Liver (tissue), 9 donors: ENCODE results near the gene DR1. TPM values are rescaled to one million over a fixed set of nuclear protein-coding genes. Genes with fewer than 3 reads are reported as not detected.

Experiments used
- DNase-seq: peaks from one replicate; pipeline ENCODE4 v3.0.0-alpha.2; 2017; ENCODE audit warnings: low spot score
- H3K27ac ChIP-seq, 2 donors: one replicate each; pipeline ENCODE4 v1.7.0; 2013; ENCODE audit warnings: inconsistent platforms in 2 of 2, low read length in 2 of 2, control low read depth in 1 of 2, low read depth in 1 of 2, mild to moderate bottlenecking in 1 of 2
- H3K27me3 ChIP-seq, 4 donors: one replicate each; pipeline versions ENCODE4 v1.6.1 to v1.7.0; 2013; ENCODE audit warnings: low read length in 3 of 4, inconsistent platforms in 1 of 4, mild to moderate bottlenecking in 1 of 4, moderate library complexity in 1 of 4; ENCODE audit not compliant: control insufficient read depth in 4 of 4, insufficient read depth in 4 of 4
- H3K36me3 ChIP-seq, 4 donors: one replicate each; pipeline versions ENCODE4 v1.6.1 to v1.7.0; 2013; ENCODE audit warnings: low read length in 3 of 4, mild to moderate bottlenecking in 3 of 4, low read depth in 1 of 4, moderate library complexity in 1 of 4; ENCODE audit not compliant: control insufficient read depth in 4 of 4, insufficient read depth in 3 of 4
- H3K4me1 ChIP-seq, 4 donors: one replicate each; pipeline versions ENCODE4 v1.6.1 to v1.7.0; 2013; ENCODE audit warnings: low read length in 3 of 4, mild to moderate bottlenecking in 3 of 4, moderate library complexity in 1 of 4; ENCODE audit not compliant: control insufficient read depth in 4 of 4, insufficient read depth in 4 of 4
- H3K4me3 ChIP-seq, 3 donors: one replicate each; pipeline versions ENCODE4 v1.6.1 to v1.7.0; 2013; ENCODE audit warnings: low read length in 3 of 3, control low read depth in 1 of 3, low read depth in 1 of 3, mild to moderate bottlenecking in 1 of 3
- H3K9ac ChIP-seq, 2 donors: one replicate each; pipeline ENCODE4 v1.7.0; 2013; ENCODE audit warnings: low read length in 2 of 2, mild to moderate bottlenecking in 2 of 2, moderate library complexity in 2 of 2, control low read depth in 1 of 2, low read depth in 1 of 2
- H3K9me3 ChIP-seq, 4 donors: one replicate each; pipeline versions ENCODE4 v1.6.1 to v1.7.0; 2013; ENCODE audit warnings: low read length in 3 of 4; ENCODE audit not compliant: control insufficient read depth in 4 of 4
- EGR1 ChIP-seq, 2 donors: IDR thresholded peaks; 2 replicates each; pipeline ENCODE4 v1.6.1; 2016 to 2018; ENCODE audit warnings: antibody characterized with exemption in 2 of 2, low read depth in 2 of 2
- FOXA1 ChIP-seq: IDR thresholded peaks from 2 replicates; pipeline ENCODE4 v1.6.1; 2016; ENCODE audit warnings: antibody characterized with exemption
- FOXA2 ChIP-seq: IDR thresholded peaks from 2 replicates; pipeline ENCODE4 v1.6.1; 2016; ENCODE audit warnings: antibody characterized with exemption
- GABPA ChIP-seq, 2 donors: IDR thresholded peaks in 1 of 2; conservative IDR thresholded peaks in 1 of 2; 2 replicates each; pipeline ENCODE4 v1.6.1; 2016; ENCODE audit warnings: antibody characterized with exemption in 2 of 2, mild to moderate bottlenecking in 1 of 2, moderate library complexity in 1 of 2
- HNF4A ChIP-seq, 2 donors: conservative IDR thresholded peaks; 2 replicates each; pipeline ENCODE4 v1.6.1; 2016; ENCODE audit warnings: antibody characterized with exemption in 2 of 2, mild to moderate bottlenecking in 2 of 2
- HNF4G ChIP-seq: IDR thresholded peaks from 2 replicates; pipeline ENCODE4 v1.6.1; 2016; ENCODE audit warnings: antibody characterized with exemption
- JUND ChIP-seq, 2 donors: IDR thresholded peaks; 2 replicates each; pipeline ENCODE4 v1.6.1; 2016; ENCODE audit warnings: antibody characterized with exemption in 2 of 2
- NR2F2 ChIP-seq: IDR thresholded peaks from 2 replicates; pipeline ENCODE4 v1.6.1; 2016; ENCODE audit warnings: antibody characterized with exemption
- RAD21 ChIP-seq, 2 donors: IDR thresholded peaks; 2 replicates each; pipeline ENCODE4 v1.6.1; 2016; ENCODE audit warnings: antibody characterized with exemption in 2 of 2, mild to moderate bottlenecking in 2 of 2
- RXRA ChIP-seq, 2 donors: IDR thresholded peaks; 2 replicates each; pipeline ENCODE4 v1.6.1; 2017 to 2018; ENCODE audit warnings: antibody characterized with exemption in 2 of 2, mild to moderate bottlenecking in 1 of 2
- SP1 ChIP-seq: IDR thresholded peaks from 2 replicates; pipeline ENCODE4 v1.6.1; 2018; ENCODE audit warnings: antibody characterized with exemption, mild to moderate bottlenecking
- TAF1 ChIP-seq: conservative IDR thresholded peaks from 2 replicates; pipeline ENCODE4 v1.6.1; 2016; ENCODE audit warnings: antibody characterized with exemption, mild to moderate bottlenecking
- YY1 ChIP-seq: IDR thresholded peaks from 2 replicates; pipeline ENCODE4 v1.6.1; 2016; ENCODE audit warnings: antibody characterized with exemption, mild to moderate bottlenecking
- WGBS: extraction: QIAGEN DNeasy Blood & Tissue Kit; methylation state at CpG from one replicate; pipeline ENCODE4 v1.1.7; 2013; 5-methylcytosine and 5-hydroxymethylcytosine counted together
- polyA plus RNA-seq, 2 donors: library from polyadenylated mRNA; stranded (reverse) in 1 of 2; unstranded in 1 of 2; fragments of 200-250 nt in 1 of 2; fragments of >200 nt in 1 of 2; fragmentation: Nextera tagmentation in 1 of 2; extraction: Ambion mirVana in 1 of 2; gene quantifications; one replicate each; pipeline versions ENCODE4 v1.2.1 to v1.2.3, GENCODE V29; 2013 to 2015
- total RNA-seq, 2 donors: library from RNA; depleted of rRNA; stranded (reverse); fragments of >200 nt; gene quantifications; one replicate each; pipeline ENCODE4 v1.2.3, GENCODE V29; 2014
- TF ChIP-seq, protein P1 (sequence below): IDR thresholded peaks from 2 replicates; pipeline ENCODE4 v1.6.1; 2016; ENCODE audit warnings: antibody characterized with exemption
- TF ChIP-seq, protein P2 (sequence below): IDR thresholded peaks from 2 replicates; pipeline ENCODE4 v1.6.1; 2016; ENCODE audit warnings: antibody characterized with exemption
- TF ChIP-seq, protein P3 (sequence below): IDR thresholded peaks from 2 replicates; pipeline ENCODE4 v1.6.1; 2016; ENCODE audit warnings: antibody characterized with exemption, mild to moderate bottlenecking
- donor health status: healthy.
- donor health status: healthy.
- donor health status: healthy.
- donor health status: healthy.
- donor health status: healthy.

The DR1 gene
- total and polyA plus RNA-seq, 4 donors, result 9.4 to 20.5 (median 12.2) TPM

DNA sequence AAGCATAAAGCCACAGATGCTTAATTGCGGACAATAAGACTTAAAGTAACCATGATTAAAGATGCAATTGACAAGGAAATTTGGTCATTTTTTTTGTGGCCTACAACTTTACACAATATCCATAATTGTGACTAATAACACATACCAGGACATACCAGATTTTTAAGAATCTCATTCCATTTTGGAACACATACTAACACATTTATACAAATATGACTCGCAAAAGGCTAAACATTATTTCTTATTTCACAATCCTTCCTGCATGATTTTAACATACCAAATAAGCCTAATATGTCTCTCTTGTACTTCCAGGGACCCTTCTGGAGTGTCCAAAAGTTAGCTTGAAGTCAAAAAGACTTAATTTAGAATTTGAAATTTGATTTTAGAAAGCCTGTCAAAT, 48.8 kb downstream of the DR1 start:
- Histone ChIP-seq H3K9me3 (no peaks in the 10 kb centered on the region), H3K4me3 (no peak overlapping the region), H3K4me1 (no peaks in the 10 kb centered on the region), H3K36me3 (no peaks in the 10 kb centered on the region), H3K9ac (no peak overlapping the region), H3K27ac (no peak overlapping the region), H3K27me3 (no peaks in the 10 kb centered on the region)
- DNase-seq, result no peak
- TF ChIP-seq JUND (IDR thresholded peaks at IDR 0.05), result no peak
- TF ChIP-seq YY1, result no peak
- TF ChIP-seq, protein P1, sequence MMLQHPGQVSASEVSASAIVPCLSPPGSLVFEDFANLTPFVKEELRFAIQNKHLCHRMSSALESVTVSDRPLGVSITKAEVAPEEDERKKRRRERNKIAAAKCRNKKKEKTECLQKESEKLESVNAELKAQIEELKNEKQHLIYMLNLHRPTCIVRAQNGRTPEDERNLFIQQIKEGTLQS, result no peak
- TF ChIP-seq HNF4A (conservative IDR thresholded peaks at IDR 0.05), result no peak
- TF ChIP-seq EGR1 (IDR thresholded peaks at IDR 0.05; ENCODE audit: low read depth in 2 of 2), result no peak
- TF ChIP-seq, protein P2, sequence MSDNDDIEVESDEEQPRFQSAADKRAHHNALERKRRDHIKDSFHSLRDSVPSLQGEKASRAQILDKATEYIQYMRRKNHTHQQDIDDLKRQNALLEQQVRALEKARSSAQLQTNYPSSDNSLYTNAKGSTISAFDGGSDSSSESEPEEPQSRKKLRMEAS, result no peak
- no peak for TF ChIP-seq SP1
- TF ChIP-seq NR2F2, result no peak
- TF ChIP-seq, protein P3, sequence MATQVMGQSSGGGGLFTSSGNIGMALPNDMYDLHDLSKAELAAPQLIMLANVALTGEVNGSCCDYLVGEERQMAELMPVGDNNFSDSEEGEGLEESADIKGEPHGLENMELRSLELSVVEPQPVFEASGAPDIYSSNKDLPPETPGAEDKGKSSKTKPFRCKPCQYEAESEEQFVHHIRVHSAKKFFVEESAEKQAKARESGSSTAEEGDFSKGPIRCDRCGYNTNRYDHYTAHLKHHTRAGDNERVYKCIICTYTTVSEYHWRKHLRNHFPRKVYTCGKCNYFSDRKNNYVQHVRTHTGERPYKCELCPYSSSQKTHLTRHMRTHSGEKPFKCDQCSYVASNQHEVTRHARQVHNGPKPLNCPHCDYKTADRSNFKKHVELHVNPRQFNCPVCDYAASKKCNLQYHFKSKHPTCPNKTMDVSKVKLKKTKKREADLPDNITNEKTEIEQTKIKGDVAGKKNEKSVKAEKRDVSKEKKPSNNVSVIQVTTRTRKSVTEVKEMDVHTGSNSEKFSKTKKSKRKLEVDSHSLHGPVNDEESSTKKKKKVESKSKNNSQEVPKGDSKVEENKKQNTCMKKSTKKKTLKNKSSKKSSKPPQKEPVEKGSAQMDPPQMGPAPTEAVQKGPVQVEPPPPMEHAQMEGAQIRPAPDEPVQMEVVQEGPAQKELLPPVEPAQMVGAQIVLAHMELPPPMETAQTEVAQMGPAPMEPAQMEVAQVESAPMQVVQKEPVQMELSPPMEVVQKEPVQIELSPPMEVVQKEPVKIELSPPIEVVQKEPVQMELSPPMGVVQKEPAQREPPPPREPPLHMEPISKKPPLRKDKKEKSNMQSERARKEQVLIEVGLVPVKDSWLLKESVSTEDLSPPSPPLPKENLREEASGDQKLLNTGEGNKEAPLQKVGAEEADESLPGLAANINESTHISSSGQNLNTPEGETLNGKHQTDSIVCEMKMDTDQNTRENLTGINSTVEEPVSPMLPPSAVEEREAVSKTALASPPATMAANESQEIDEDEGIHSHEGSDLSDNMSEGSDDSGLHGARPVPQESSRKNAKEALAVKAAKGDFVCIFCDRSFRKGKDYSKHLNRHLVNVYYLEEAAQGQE, result no peak
- no peak for TF ChIP-seq FOXA2
- TF ChIP-seq GABPA (IDR thresholded peaks at IDR 0.05 in 1 of 2, conservative IDR thresholded peaks at IDR 0.05 in 1 of 2), result no peak
- TF ChIP-seq HNF4G, result no peak
- no peak for TF ChIP-seq RXRA (IDR thresholded peaks at IDR 0.05)
- TF ChIP-seq RAD21 (IDR thresholded peaks at IDR 0.05), result no peak
- no peak for TF ChIP-seq TAF1
- WGBS, result 98% methylated on average over 2 of the region's 2 CpGs

DNA sequence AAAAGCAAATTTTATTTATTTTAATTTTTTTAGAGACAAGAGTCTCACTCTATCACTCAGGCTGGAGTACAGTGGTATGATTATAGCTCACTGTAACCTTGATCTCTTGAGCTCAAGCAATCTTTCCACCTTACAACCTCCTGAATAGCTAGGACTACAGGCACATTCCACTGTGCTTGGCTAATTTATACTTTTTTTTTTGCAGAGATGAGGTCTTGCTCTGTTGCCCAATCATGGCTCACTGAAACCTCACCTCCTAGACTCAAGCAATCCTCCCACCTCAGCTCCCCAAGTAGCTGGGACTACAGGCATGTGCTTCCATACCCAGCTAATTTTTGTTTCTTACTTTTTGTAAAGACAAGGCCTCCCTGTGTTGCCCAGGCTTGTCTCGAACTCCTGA, 49.5 kb downstream of the DR1 start:
- TF ChIP-seq, protein P3, result no peak
- TF ChIP-seq FOXA1 (no peak), JUND (IDR thresholded peaks at IDR 0.05) (no peak), EGR1 (IDR thresholded peaks at IDR 0.05; ENCODE audit: low read depth in 2 of 2) (no peak), NR2F2 (no peak)
- no peak for DNase-seq
- no peak overlapping the region for H3K27ac ChIP-seq
- H3K9ac ChIP-seq, result no peak overlapping the region
- no peak overlapping the region for H3K4me3 ChIP-seq
- no peaks in the 10 kb centered on the region for H3K4me1 ChIP-seq
- no peaks in the 10 kb centered on the region for H3K27me3 ChIP-seq
- WGBS, result 88% methylated on average over 1 of the region's 1 CpG
- H3K36me3 ChIP-seq, result no peaks in the 10 kb centered on the region
- H3K9me3 ChIP-seq, result no peaks in the 10 kb centered on the region
